GM18907 (cell line): ENCODE data around the gene GRHL3.

Source experiments
- ATAC-seq: cut with Tn5 transposase; IDR thresholded peaks from one replicate; pipeline ENCODE4 v1.9.1; 2021; ENCODE audit warnings: mild to moderate bottlenecking, moderate library complexity; ENCODE audit not compliant: unreplicated experiment

GRHL3 gene

GRCh38 chr1:24366707-24367106, 47.5 kb downstream of the GRHL3 start:
- no peak for ATAC-seq

- no peak for ATAC-seq
Observed at GRCh38 chr1:24369199-24369598, 50.0 kb downstream of the GRHL3 start.

DNA sequence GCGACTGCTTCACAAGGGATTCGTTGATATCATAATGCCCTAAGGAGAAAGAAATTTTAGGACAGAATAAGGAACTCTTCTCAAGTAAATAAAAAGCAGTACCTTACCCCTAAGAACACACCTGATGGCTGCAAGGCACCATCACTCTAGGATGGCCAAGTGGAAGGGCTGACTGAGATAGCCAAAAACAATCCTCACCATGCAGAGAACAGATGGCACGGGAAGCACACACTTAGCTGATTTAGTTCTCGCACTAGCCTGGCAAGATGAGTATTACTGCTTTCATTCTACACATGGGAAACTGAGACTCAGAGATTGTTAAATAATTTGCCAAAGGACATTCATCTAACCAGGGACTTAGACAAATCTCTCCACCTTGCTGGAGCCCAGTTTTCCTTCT, 50.6 kb downstream of the GRHL3 start:
- no peak for ATAC-seq

DNA sequence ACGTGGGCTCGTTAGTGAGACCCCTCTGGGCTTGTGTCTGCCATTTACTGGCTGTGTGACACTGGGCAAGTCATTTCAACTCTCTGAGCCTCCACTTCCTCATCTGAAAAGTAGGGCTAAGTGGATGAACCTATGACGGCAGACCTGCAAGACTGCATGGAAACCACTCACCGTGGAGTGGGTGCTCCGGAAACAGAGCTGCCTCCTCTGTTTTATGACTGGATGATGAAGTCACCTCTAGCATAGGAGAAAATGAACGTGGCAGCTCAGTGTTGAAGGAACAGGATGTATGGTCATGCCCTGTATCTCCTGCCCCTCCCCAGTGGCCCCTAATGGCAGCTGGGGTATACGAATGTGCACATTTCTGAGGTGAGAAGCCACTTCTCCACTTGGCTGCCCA, 53.9 kb downstream of the GRHL3 start:
- ATAC-seq, result peak; percentile 42

- ATAC-seq, result no peak
Observed at GRCh38 chr1:24373710-24374109, 54.6 kb downstream of the GRHL3 start.

GRCh38 chr1:24374891-24375786, 56.0 kb downstream of the GRHL3 start:
- no peak for ATAC-seq

GRCh38 chr1:24379733-24380315, 60.7 kb downstream of the GRHL3 start:
- no peak for ATAC-seq

GRCh38 chr1:24380508-24380907, 61.4 kb downstream of the GRHL3 start:
- ATAC-seq, result no peak

DNA sequence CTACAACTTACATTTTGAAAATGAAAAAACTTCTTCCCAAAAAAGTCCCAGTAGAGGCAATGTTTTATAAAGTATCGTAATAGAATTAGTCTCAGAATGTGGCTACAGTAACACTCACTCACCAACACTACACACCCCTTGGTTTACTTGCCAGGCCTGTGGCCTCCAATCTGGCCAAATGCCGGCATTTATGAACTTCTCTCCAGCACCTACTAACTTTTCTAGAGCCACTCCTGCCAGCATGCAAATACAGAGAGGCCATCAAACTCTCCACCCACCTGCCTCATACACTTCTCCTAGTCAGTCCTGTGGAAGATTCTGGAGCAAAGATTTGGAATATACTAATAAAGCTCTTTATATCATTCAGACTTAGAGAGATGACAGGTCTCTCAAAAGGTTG, 62.1 kb downstream of the GRHL3 start:
- ATAC-seq, result no peak

- no peak for ATAC-seq
Observed at GRCh38 chr1:24382165-24382577, 63.0 kb downstream of the GRHL3 start.

GRCh38 chr1:24383381-24383940, 64.3 kb downstream of the GRHL3 start:
- no peak for ATAC-seq

DNA sequence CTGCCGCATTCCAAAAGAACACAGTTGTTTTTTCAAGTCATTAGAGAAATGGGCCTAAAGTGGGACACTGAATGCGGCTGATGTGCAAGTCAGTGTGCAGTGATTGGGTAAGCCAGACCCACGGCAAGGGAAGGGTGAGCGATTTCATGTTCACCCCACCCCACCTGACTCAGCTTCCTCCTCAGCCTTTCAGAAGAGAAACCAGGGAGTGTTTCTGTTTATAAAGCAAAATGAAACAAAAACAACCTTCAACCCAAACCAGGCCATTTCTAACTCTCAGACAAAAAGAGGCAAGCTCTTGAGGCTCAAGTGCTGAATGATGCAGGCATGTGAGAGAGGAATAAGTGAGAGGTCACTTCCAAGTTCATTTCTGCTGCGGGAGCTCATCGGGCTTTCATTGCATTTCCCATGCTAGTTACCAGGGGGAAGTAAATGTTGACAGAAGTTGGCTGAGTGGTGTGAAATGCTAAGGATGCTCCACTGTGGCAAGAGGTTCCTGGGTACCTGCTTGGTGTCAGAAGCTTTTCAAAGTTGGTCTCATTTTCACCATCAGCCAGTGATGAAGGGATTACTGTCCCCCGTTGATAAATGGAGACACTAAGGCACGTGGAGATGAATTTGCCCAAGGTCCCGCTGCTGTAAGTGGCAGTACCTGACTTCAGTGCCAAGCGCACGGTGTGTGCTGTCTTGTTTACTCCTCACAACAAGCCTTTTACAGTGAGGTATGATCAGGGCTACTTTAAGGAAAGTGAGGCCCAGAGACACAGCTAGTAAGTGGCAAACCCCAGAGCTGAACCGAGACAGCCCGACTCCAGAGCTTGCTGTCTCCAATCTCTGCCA, 65.3 kb downstream of the GRHL3 start:
- peak; percentile 64 for ATAC-seq

DNA sequence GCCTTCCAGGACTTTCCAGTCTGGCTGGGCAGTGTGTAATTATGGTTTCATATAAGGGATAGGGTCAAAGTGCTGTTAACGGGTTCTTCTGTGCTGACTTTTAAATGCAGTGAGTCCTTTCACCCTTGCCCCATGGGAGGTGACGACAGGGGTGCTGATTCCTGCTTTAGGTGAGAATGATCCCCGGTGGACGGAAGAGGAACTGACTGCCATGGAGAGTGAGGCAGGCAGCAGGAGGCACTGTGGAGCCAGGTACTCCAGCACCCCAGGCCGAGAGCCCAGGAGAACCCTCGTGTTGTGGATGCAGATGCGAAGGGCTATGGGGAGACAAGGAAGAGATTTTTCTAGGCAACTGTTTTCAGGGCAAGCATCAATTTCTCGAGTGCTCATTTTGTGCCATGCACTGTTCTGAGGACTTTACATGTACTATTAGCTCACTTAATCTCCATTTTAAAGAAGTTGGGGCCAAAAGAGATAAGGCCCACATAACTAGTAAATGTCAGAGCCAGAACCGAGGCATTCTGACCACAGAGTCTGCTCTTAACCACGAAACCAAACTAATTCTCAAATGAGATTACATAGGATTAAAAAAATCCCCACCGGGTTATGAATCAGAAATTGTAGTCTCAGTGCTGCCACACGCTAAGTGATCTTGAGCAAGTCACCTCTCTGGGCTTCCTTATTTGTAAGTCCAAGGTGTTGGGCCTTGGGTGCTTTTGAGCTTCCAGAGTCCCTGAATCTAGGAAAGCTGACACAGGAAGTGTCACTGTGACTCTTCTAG, 66.2 kb downstream of the GRHL3 start:
- ATAC-seq, result no peak

GRCh38 chr1:24386241-24386640, 67.1 kb downstream of the GRHL3 start:
- no peak for ATAC-seq

DNA sequence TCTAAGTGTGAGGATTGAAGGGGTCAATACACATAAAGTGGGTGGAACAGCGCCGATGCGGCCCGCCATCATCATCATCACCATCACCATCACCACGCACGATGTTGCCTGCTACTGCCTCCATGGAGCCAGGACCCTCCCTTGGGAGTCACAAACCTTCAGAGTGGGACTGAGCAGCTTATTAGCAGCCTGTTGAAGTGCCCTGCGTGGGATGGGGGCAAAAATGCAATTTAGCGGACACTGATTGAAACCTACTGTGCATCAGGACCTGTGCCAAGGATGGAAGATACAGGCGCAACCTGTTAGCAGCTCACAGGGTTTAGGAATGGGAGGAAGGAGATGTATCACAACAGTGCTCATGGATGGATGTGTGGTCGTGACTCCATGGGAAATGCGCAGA, 67.8 kb downstream of the GRHL3 start:
- no peak for ATAC-seq

GRCh38 chr1:24387636-24388175, 68.5 kb downstream of the GRHL3 start:
- ATAC-seq, result no peak

- no peak for ATAC-seq
Observed at GRCh38 chr1:24388331-24388885, 69.3 kb downstream of the GRHL3 start.

DNA sequence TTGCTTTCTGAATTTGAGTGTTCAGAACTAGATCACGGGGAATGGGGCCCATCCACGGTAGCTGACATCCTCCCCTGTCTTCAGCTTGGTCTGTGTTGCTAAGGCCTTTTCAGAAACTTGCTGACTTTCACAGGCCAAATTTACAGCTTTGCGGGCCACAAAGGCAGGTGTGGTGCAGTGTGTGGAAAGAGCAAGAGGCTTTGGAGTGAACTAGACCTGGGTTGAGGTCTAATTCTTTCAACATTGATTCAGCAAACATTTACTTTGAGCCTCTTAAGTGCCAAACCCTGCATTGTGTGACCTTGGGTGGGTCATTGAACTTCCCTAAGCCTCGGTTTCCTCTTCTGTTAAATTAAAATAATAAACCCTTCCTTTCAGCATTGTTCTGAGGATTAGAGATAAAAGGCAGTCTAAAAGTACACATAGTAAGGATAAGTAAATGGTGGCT, 70.1 kb downstream of the GRHL3 start:
- ATAC-seq, result no peak

DNA sequence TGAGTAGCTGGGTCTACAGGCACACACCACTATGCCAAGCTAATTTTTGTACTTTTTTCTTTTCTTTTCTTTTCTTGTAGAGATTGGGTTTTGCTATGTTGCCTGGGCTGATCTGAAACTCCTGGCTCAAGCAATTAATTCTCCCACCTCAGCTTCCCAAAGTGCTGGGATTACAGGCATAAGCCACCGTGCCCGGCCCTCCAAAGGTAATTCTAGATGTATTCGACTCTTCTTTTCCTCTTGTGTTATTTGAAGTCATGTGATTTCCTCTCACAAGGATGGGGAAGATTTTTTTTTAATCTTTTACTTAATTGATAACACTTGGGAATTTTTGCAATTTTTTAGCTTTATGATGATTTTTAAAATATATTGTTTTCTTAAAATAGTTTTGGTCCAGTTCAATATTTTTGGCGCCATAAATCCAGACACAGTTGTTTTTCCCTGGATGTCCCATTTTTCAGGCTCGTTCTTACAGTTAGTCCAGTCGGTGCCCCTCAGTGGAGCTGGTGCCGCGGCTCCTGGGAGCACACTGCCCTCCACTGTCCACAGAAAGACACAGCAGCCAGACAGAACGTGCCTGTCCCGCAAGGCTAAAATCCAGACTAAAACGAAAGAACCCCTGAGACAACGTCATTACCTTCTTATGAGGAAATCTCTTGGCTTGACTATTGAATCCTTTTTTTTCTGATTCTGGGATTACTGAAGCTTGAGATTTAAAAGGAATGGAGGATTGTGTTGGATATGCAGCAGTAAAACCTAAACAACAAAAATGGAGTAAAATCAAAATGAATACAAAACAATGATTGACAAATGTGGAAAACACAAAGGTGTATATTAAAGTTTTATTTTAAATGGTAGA, 72.0 kb downstream of the GRHL3 start:
- peak; percentile 49 for ATAC-seq
